Glutamatergic neuron (in vitro differentiated cells): Measurements from ENCODE around the gene TAF8. TPM values are rescaled to one million over a fixed set of nuclear protein-coding genes. Genes with fewer than 3 reads are reported as not detected.

Experiments
- DNase-seq: peaks from one replicate; pipeline ENCODE4 v3.0.0; 2022
- H3K27ac Mint-ChIP-seq: one replicate; pipeline ENCODE4 v1.8.0; 2020; ENCODE audit warnings: mild to moderate bottlenecking, mixed read lengths, inconsistent platforms; ENCODE audit not compliant: unreplicated experiment
- H3K27me3 Mint-ChIP-seq: one replicate; pipeline ENCODE4 v1.8.0; 2020; ENCODE audit warnings: mild to moderate bottlenecking, moderate library complexity, mixed read lengths, inconsistent platforms; ENCODE audit not compliant: unreplicated experiment
- H3K36me3 Mint-ChIP-seq: one replicate; pipeline ENCODE4 v1.8.0; 2020; ENCODE audit warnings: mild to moderate bottlenecking, mixed read lengths, inconsistent platforms; ENCODE audit not compliant: unreplicated experiment
- H3K4me1 Mint-ChIP-seq: one replicate; pipeline ENCODE4 v1.8.0; 2020; ENCODE audit warnings: mild to moderate bottlenecking, low read depth, mixed read lengths, inconsistent platforms; ENCODE audit not compliant: unreplicated experiment
- H3K4me3 Mint-ChIP-seq: one replicate; pipeline ENCODE4 v1.8.0; 2020; ENCODE audit warnings: mild to moderate bottlenecking, mixed read lengths, inconsistent platforms; ENCODE audit not compliant: unreplicated experiment
- H3K9me3 Mint-ChIP-seq: one replicate; pipeline ENCODE4 v1.8.0; 2020; ENCODE audit warnings: mild to moderate bottlenecking, moderate library complexity, mixed read lengths, inconsistent platforms; ENCODE audit not compliant: unreplicated experiment
- CTCF ChIP-seq: fragments of 200-600 bp; sonication (generic); IDR thresholded peaks from one replicate; pipeline ENCODE4 v1.5.0; 2021; ENCODE audit not compliant: partially characterized antibody, unreplicated experiment
- total RNA-seq: library from RNA; stranded (reverse); fragmentation: NEBNext Ultra II Directional; extraction: Animal tissue kit (Norgen Biotek cat#: 25700); gene quantifications from one replicate; pipeline ENCODE4 v1.2.1, GENCODE V29; 2021; ENCODE audit not compliant: unreplicated experiment

Gene TAF8
- total RNA-seq, 1 donor from 2014 or later: 16.2 TPM

- no peaks in the 10 kb centered on the region for H3K4me1 Mint-ChIP-seq
- H3K27me3 Mint-ChIP-seq: peaks cover 2% of the 10 kb centered on the region
- H3K36me3 Mint-ChIP-seq: no peaks in the 10 kb centered on the region
- no peak for TF ChIP-seq CTCF
- DNase-seq: no peak
- no peak overlapping the region for H3K4me3 Mint-ChIP-seq
- H3K9me3 Mint-ChIP-seq: no peaks in the 10 kb centered on the region
- no peak overlapping the region for H3K27ac Mint-ChIP-seq
Observed at GRCh38 chr6:42025066-42025844, 25.1 kb upstream of the TAF8 start.

GRCh38 chr6:42025845-42026243 lies 24.5 kb upstream of the TAF8 start:
- H3K4me1 Mint-ChIP-seq: peaks cover 3% of the 10 kb centered on the region
- no peaks in the 10 kb centered on the region for H3K36me3 Mint-ChIP-seq
- no peak overlapping the region for H3K4me3 Mint-ChIP-seq
- DNase-seq: no peak
- peak overlapping the region; percentile 8 for H3K27ac Mint-ChIP-seq
- peaks cover 2% of the 10 kb centered on the region for H3K27me3 Mint-ChIP-seq
- peaks cover under 1% of the 10 kb centered on the region for H3K9me3 Mint-ChIP-seq
- TF ChIP-seq CTCF: no peak

- peaks cover 2% of the 10 kb centered on the region for H3K27me3 Mint-ChIP-seq
- peaks cover 9% of the 10 kb centered on the region for H3K4me1 Mint-ChIP-seq
- no peak for DNase-seq
- TF ChIP-seq CTCF: no peak
- H3K9me3 Mint-ChIP-seq: peaks cover 2% of the 10 kb centered on the region
- no peak overlapping the region for H3K4me3 Mint-ChIP-seq
- H3K36me3 Mint-ChIP-seq: no peaks in the 10 kb centered on the region
- no peak overlapping the region for H3K27ac Mint-ChIP-seq
Observed at GRCh38 chr6:42026540-42026939, 23.8 kb upstream of the TAF8 start.

GRCh38 chr6:42028234-42029061 lies 21.9 kb upstream of the TAF8 start:
- Mint-ChIP-seq H3K4me3 (no peak overlapping the region), H3K36me3 (no peaks in the 10 kb centered on the region), H3K9me3 (peaks cover 2% of the 10 kb centered on the region), H3K4me1 (peaks cover 9% of the 10 kb centered on the region), H3K27me3 (peaks cover 2% of the 10 kb centered on the region), H3K27ac (no peak overlapping the region)
- no peak for TF ChIP-seq CTCF
- DNase-seq: no peak
